Measurements from ENCODE around the gene BTBD2.

GRCh38 chr19:1944088-1944915 is 71.2 kb downstream of the BTBD2 start:
- TF ChIP-seq EZH2 (IDR thresholded peaks at IDR 0.05; ENCODE audit: borderline replicate concordance, insufficient read depth, low read depth, low read length, poor library complexity, severe bottlenecking) (no peak), CTCF (IDR thresholded peaks at IDR 0.05) (no peak)

All from B cell (primary cell).